GM19468 (cell line): ENCODE measurements around the gene C7orf33.

Experiments
- ATAC-seq: cut with Tn5 transposase; IDR thresholded peaks from one replicate; pipeline ENCODE4 v1.9.1; 2021; ENCODE audit warnings: mild to moderate bottlenecking, moderate library complexity, moderate number of reproducible peaks; ENCODE audit not compliant: unreplicated experiment; ENCODE audit errors: extremely low read depth

The C7orf33 gene

DNA sequence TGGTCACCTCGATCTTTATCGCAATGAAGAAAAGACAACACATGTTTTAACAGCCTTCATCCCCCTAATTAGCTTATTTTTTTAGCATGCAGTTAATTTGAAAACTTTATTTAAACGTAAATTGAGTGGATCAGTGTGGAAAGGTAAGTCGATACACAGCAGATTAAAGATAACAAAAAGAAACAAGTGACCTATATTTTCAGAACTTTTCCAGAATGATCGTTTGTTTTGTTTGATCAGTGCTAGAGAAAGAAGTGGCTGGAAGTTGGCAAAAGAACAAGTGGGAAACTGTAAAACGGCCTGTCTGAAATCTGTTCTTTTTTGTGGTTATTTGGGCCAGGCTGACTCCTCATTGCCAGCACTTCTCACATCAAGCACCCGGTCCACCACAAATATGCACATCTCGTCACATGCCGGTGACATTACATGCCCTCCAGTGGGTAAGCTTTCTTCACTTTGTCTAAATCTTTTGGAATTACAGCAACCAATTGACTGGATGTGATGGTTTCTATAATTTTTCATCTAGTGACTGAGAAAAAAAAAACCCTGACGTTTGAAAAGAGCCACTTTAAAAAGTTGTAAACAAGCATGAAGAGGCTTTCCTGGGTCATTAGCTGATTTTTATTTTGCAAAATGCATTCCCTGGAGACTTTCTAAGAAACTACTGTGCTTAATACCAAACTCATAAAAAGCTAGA is 33.2 kb downstream of the C7orf33 start:
- no peak for ATAC-seq

DNA sequence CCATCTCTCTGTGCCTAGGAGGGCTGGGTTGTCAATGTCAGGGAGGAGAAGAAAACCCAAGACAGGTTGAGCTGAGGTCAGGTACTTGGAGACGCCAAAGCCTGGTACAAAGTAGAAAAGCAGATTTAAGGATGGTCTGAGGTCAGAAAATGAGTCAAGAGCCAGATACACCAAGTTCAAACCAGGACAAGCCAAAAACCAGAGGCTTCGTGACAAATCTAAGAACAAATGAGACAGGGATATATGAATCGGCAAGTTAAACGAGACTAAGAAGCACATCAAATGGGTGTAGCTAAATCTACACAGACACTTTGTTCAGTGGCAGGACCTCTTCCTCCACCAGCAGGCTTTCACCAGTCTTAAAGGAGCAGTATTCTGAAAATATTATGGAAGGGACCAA is 34.2 kb downstream of the C7orf33 start:
- ATAC-seq = no peak

GRCh38 chr7:148625342-148625741 is 34.8 kb downstream of the C7orf33 start:
- no peak for ATAC-seq

DNA sequence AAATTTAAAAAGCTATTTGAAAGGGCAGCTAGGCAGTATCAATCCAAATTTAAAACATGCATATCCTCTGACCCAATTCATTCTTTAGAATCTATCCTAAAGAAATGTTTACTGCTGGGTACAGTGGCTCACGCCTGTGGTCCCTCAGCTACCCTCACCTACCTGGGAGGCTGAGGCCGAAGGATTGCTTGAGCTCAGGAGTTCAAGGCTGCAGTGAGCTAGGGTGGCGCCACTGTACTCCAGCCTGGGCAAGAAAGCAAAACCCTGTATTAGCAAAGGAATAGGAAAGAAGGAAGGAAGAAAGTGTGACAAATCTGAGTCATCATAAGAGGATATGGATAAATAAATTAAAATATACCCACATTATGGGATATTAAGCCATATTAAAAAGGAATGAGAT is 36.3 kb downstream of the C7orf33 start:
- no peak for ATAC-seq

DNA sequence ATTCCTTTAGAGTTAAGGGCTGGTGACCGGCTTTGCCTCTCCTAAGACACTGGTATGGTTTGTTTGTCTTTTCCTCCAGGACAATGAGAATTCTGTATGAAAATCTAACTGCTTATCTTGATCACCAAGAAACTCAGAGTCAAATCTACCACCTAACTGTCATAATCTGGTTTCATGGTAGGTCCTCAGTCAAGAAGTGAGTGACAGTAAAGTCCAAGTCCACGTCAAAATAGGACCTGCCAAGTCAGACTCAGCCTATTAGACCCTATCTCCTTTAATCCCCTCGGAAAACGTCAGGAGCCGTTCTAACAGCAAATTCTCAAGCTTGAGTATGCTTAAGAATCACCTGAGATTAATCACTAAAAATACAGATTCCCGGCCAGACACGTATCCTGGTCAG is 37.4 kb downstream of the C7orf33 start:
- ATAC-seq = no peak

DNA sequence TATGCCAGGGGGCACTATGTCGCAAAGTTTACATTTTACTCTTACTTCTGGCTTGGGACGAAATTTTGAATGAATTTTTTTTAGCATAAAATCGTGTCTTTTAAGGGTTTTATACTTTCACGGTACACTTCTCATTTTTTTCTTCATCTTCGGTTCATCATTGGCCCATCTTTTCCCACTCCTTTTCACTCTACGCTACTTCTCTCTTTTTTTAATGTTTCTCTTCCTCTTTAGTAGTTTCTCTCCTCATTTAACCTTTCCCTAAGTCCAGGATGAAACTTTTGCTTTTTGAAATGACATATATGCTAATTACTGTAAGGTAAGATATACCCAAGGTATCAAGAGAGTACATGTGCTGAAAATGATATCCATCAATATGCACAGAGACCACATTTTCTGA is 39.5 kb downstream of the C7orf33 start:
- ATAC-seq = no peak

GRCh38 chr7:148633761-148634160 is 43.2 kb downstream of the C7orf33 start:
- no peak for ATAC-seq

DNA sequence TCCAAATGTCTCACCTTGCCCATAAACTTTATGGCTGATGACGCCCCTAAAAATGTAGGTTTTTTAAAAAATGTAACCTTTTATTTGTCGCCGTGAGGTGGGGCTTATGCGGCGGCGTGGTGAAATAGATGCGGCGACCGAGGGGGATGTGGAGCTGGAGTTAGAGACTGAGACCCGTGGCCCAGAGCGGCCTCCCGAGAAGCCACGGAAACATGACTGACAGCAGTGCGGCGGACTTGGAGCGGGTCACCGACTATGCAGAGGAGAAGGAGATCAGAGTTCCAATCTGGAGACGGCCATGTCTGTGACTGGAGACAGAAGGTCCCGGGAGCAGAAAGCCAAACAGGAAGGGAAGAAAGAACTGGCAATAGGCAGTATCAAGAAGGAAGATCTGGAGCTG is 46.5 kb downstream of the C7orf33 start:
- no peak for ATAC-seq

GRCh38 chr7:148645898-148646297 is 55.3 kb downstream of the C7orf33 start:
- no peak for ATAC-seq

- ATAC-seq = no peak
Observed at GRCh38 chr7:148650232-148650858, 59.8 kb downstream of the C7orf33 start.

DNA sequence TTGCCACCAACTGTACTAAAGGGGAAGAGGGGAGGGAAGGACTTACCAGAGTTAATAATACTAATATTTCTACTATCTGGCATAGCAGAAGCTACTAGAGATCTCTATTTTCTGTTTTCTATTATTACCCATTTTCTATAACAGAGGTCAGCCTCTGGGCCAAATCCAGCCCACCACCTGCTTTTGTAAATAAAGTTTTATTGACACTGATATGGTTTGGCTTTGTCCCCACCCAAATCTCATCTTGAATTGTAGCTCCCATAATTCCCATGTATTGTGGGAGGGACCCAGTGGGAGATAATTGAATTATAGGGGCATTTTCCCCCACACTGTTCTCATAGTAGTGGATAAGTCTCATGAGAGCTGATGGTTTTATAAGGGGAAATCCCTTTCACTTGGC is 62.2 kb downstream of the C7orf33 start:
- no peak for ATAC-seq

GRCh38 chr7:148657929-148658328 is 67.4 kb downstream of the C7orf33 start:
- no peak for ATAC-seq

DNA sequence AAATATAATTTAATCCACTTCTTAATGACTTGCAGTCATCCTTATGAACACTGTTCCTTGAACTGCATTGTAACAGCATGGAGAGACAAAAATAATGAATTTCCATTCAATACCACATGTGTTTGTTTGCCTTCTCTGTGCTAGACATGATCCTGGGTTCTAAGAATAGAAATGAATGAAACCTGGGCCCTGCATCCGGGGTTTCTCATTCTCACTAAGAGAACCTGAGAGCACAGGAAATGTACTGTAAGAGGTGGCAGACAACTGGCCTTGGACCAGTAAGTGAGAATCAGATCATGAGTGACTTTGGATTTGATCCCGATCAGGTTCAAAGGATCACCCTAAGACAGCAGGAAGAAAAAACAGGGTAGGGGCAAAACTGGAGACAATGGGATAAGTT is 70.9 kb downstream of the C7orf33 start:
- no peak for ATAC-seq

DNA sequence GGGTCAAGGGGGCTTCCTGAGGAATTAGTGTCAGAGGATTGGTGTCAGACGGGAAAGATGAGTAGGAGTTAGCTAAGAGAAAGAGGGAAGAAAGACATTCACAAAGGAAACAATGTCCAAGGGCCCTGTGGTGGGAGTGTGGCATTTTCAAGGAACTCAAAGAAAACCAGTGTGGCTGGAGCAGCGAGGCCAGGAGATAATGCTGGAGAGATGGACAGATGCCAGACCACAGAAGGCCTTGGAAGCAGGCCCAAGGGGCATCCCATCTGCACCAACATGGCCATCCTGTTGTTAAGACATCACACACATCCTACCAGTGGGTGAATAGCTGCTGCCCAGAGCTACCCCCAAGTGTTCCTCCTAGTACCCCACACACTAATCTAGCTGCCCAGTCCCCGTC is 72.1 kb downstream of the C7orf33 start:
- ATAC-seq = no peak

GRCh38 chr7:148664324-148664723 is 73.8 kb downstream of the C7orf33 start:
- ATAC-seq = no peak

DNA sequence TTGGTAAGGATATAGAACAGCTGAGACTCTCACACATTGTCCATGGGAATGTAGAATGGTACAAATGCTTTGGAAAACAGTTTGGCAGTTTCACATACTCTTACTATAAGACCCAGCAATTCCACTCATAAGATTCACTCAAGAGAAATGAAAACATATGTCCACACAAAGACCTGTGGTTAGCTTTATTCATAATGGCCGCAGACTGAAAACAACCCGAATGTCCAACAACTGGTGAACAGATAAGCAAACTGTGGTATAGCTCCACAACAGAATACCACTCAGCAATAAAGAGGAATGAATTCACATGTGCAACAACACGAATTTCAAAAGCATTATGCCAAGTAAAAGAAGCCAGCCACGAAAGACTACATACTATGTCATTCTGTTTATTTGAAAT is 74.7 kb downstream of the C7orf33 start:
- no peak for ATAC-seq
